Eye (tissue), 1 donor: Measurements from ENCODE around the gene CSDE1.
A peak's percentile ranks its signal among the peaks of the same experiment; 100 is the strongest.

Experiments used
- DNase-seq: peaks from one replicate; pipeline ENCODE4 v3.0.0-alpha.2; 2015

CSDE1 gene

GRCh38 chr1:114700036-114700600, 57.7 kb downstream of the CSDE1 start:
- DNase-seq: no peak

- no peak for DNase-seq
These were observed 61.0 kb downstream of the CSDE1 start for GRCh38 chr1:114696810-114697209.

- no peak for DNase-seq
These were observed 62.2 kb downstream of the CSDE1 start, which contains the start of gene AMPD1 for GRCh38 chr1:114695430-114696058. Gene AMPD1, minus strand, starts transcription at chr1:114695546. Its CDS starts 75 bp downstream, at chr1:114695471.

- no peak for DNase-seq
These were observed 63.1 kb downstream of the CSDE1 start for GRCh38 chr1:114694540-114695310.

GRCh38 chr1:114692947-114693346, 64.8 kb downstream of the CSDE1 start:
- DNase-seq: no peak

GRCh38 chr1:114691061-114691460, 66.7 kb downstream of the CSDE1 start:
- DNase-seq: no peak

- no peak for DNase-seq
These were observed 67.6 kb downstream of the CSDE1 start for GRCh38 chr1:114690148-114690547.

GRCh38 chr1:114688526-114688925, 69.3 kb downstream of the CSDE1 start:
- DNase-seq: no peak

- no peak for DNase-seq
These were observed 71.9 kb downstream of the CSDE1 start for GRCh38 chr1:114685851-114686250.

- no peak for DNase-seq
These were observed 80.1 kb downstream of the CSDE1 start for GRCh38 chr1:114677691-114678090.

GRCh38 chr1:114676115-114676514, 81.7 kb downstream of the CSDE1 start:
- no peak for DNase-seq

GRCh38 chr1:114671939-114672275, 85.9 kb downstream of the CSDE1 start:
- no peak for DNase-seq

- peak; percentile 23 for DNase-seq
These were observed 86.5 kb downstream of the CSDE1 start for GRCh38 chr1:114671011-114671938.

GRCh38 chr1:114670083-114671010, 87.4 kb downstream of the CSDE1 start:
- peak; percentile 94 for DNase-seq

GRCh38 chr1:114669562-114670082, 88.2 kb downstream of the CSDE1 start, which contains the start of gene DENND2C:
Gene DENND2C, minus strand, starts transcription at chr1:114670049. Its CDS starts 44,065 bp downstream, at chr1:114625984.
- DNase-seq: no peak

GRCh38 chr1:114668784-114669561, 88.8 kb downstream of the CSDE1 start:
- no peak for DNase-seq

GRCh38 chr1:114668373-114668772, 89.4 kb downstream of the CSDE1 start:
- DNase-seq: no peak

GRCh38 chr1:114666954-114667353, 90.8 kb downstream of the CSDE1 start:
- no peak for DNase-seq
